CD1c-positive myeloid dendritic cell (primary cell): ENCODE data around the gene OR2T35.
"Not testable (repeated sequence)": the region's sequence is repeated elsewhere in the genome, so short reads cannot be mapped to it uniquely, and the experiment has no call there.

Experiments
- DNase-seq: peaks from one replicate; pipeline ENCODE4 v3.0.0-alpha.2; 2016; ENCODE audit errors: extremely low spot score

The OR2T35 gene, protein sequence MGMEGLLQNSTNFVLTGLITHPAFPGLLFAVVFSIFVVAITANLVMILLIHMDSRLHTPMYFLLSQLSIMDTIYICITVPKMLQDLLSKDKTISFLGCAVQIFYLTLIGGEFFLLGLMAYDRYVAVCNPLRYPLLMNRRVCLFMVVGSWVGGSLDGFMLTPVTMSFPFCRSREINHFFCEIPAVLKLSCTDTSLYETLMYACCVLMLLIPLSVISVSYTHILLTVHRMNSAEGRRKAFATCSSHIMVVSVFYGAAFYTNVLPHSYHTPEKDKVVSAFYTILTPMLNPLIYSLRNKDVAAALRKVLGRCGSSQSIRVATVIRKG

GRCh38 chr1:248645178-248645577 lies at the start of gene OR2T35:
Gene OR2T35, minus strand, starts transcription at chr1:248645278. Its CDS starts 6,020 bp downstream, at chr1:248639258.
- DNase-seq: not testable (repeated sequence)

DNA sequence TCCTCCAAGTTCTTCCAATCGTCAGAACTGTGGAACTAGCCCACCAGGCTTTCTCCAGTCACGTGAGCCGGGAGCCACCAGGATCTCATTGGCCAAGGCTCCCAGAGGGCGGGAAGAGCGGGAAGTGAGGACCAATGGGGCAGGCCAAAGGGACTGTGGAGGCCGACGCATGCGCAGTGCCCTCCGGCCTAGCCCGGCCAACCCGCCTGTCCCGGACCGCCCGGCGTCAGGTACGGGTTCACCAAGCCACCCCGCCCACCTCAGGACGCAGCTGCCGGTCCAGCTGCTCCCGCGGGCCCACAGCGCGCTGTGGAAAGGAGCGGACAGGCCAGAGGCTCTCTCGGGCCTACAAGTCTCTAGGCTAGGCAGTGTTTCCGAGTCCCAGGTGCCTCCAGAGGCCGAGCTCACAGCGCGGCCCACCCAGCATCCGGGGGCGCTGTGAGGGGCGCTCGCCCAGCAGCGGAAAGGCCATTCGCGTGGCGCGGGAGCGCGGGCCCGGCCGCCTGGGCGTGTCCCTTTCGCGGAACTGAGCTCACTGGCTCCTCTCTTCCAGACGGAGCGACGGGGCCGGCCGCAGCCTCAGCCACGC lies 46.6 kb upstream of the OR2T35 start:
- DNase-seq: no peak

DNA sequence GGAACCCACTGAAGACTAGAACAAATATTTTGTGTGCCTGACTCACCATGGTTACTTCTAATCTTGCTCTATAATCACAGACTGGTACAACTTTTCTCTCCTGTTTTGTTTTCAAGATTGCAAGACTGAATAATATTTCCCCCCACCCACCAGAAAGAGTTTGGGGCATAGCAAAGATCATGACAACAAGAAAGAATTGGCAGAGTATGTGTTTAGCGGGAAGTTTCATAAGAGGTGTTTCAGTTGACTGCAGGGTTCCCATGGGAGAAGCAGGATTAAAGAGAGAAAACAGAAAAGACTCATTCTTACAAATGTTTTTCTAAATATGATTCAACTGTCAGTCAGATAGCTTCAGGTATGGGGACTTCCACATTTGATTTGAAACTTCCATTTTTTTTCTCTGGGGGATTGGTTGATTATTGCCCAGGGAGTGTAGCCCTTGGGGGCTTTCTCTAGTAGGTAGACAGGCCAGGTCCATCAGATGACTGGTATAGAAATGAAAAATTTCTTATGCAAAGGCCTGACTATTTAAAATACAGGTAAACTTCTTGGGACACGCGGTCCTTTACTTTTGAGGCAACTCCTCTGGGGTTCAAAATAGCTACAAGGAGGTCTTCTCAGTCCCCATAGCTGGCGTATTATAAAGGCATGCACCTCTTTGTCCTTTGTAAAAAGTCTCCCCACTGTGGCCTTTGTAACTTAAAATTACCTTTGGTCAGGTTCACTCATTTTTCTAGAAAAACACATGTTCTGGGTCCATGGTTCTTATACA lies 43.6 kb upstream of the OR2T35 start:
- no peak for DNase-seq

- peak; percentile 11 for DNase-seq
Measured at GRCh38 chr1:248686815-248687214, 41.7 kb upstream of the OR2T35 start.

DNA sequence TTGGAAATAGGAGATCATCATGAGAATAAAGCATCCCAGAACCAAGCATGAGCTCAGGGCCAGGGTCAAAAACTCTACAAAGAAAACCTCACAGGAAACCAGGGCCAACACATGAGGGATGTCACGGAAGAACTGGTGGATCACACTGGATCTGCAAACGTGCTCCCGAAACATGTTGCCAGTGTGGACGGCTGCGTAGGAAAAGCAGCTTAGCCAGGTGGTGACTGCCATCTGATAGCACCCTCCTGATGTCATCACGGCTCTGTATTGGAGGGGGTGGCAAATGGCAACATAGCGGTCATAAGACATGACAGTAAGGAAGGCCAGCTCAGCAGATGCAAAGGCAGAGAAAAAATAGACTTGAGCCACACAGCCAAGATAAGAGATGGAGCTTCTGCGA lies 36.6 kb upstream of the OR2T35 start:
- DNase-seq: no peak

GRCh38 chr1:248670003-248670402 lies 24.9 kb upstream of the OR2T35 start:
- no peak for DNase-seq

DNA sequence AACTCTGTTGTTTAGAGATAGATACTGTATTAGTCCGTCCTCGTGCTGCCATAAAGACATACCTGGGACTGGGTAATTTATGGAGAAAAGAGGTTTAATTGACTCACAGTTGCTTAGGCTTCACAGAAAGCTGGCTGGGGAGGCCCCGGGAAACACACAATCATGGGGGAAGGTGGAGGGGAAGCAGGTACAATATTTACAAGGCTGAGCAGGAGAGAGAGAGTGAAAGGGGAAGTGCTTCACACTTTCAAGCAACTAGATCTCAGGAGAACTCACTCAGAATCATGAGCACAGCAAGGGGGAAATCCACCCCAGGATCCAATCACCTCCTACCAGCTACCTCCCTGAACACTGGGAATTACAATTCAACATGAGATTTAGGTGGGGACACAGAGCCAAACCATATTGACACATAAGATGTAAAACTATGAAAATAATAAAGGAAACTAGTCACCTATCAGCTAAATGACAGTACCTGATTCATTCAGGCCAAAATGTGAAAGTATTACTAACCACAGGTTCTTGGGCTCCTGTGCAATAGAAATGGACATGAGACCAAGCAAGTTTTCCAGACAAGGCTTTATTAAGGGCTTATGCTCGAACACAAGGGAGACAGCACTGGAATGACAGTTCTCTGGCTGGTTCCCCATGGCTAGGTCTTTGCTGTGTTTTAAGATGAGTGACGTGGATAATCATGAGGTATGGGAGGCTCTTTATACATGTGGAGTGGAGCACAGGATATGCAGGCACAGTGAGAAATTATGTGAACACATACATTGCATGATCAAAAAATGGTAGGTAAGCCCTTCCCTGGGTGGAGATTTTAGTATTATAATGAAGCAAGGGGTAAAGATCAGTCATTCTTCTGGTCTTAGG lies 18.6 kb upstream of the OR2T35 start:
- DNase-seq: not testable (repeated sequence)

- not testable (repeated sequence) for DNase-seq
Measured at GRCh38 chr1:248656797-248657196, 11.7 kb upstream of the OR2T35 start.

GRCh38 chr1:248655354-248655753 lies 10.3 kb upstream of the OR2T35 start, which contains the start of gene OR2T27:
Gene OR2T27, minus strand, starts transcription at chr1:248655528. Its CDS starts 4,644 bp downstream, at chr1:248650884.
- DNase-seq: not testable (repeated sequence)

- not testable (repeated sequence) for DNase-seq
Measured at GRCh38 chr1:248648770-248649536, 3.9 kb upstream of the OR2T35 start.

DNA sequence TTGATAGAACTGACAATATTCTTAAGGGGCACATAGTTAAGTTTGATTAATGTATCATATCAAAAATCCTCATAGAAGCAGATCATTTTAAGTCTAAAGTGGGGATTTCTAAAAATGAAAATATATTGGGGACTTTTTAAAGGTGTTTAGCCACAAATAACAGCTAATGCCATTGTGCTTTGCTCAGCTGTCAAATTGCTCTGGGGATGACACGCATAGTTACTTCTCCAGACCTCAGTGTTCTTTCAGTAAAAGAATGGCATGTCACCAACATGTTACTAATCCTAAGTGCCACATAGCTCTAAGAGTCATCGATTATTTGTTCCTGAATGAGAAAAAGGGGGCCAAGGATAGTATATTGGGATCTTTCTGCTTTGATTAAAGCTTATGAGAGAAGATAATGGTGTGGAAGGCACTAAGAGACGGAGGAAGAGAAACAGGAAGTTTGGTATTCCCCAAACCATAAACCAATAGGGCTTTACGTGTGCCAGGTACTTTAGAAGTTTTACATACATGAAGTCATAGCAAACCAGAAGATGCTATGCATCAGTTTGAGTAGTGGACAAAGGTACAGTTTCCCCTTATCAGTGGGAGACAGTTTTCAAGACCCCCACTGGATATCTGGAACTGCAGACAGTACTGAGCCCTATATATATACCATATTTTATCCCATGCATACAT lies 2.0 kb downstream of the OR2T35 start:
- DNase-seq: not testable (repeated sequence)

GRCh38 chr1:248641583-248641982 lies 3.5 kb downstream of the OR2T35 start:
- not testable (repeated sequence) for DNase-seq

GRCh38 chr1:248640906-248641305 lies 4.2 kb downstream of the OR2T35 start:
- not testable (repeated sequence) for DNase-seq

DNA sequence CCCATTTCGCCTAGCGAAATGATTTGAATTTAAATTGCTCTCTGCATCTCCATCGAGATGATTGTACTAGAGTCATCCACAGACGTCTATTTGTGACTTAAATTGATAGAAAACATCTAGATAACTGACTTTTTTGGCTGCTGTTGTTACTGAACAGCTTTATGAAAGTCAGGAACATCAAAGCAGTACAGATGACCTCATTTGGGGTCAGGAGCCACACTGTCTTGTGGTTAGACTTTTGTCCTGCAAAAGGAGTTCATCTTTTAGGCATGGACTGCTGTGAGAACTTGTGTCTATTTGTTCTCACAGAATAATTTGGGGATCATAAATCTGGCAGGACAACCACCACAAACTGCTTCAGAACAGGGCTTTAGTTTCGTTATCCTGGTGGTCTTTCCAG lies 5.4 kb downstream of the OR2T35 start:
- DNase-seq: not testable (repeated sequence)

DNA sequence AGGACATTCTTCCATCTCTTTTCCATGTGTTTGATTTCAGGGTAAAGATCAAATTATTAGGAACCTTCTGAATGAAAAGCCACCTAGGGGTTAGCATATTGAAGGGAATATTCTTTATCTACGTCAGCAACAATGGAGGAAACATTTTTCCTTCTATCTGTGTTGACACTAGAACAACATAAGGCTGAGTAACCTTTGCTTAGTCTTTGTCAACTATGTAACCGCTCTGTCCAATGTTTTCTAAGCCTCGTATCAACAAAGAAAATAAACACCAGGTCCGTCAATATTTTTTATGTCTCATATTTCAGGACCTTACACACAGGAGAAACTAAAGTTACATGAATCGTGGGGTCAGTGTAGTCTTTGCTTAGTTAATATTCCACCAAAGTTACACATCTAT lies 8.5 kb downstream of the OR2T35 start:
- not testable (repeated sequence) for DNase-seq

GRCh38 chr1:248634991-248635390 lies 10.1 kb downstream of the OR2T35 start, which contains the start of gene OR2T11:
Gene OR2T11, minus strand, starts transcription at chr1:248635091. Its CDS starts 7,963 bp downstream, at chr1:248627128.
- not testable (repeated sequence) for DNase-seq

- DNase-seq: no peak
Measured at GRCh38 chr1:248631354-248632008, 13.6 kb downstream of the OR2T35 start.

- no peak for DNase-seq
Measured at GRCh38 chr1:248630551-248630950, 14.5 kb downstream of the OR2T35 start.
